Endothelial cell of umbilical vein (primary cell): ENCODE measurements around the gene NXF1. TPM values are rescaled to one million over a fixed set of nuclear protein-coding genes. Genes with fewer than 3 reads are reported as not detected.

Source experiments
- BruUV-seq: library from RNA; stranded (reverse); fragments of 400-500 nt; replicated peaks from 2 replicates; lab custom pipeline; 2021; lab: Mats Ljungman, UMichigan
- CTCF ChIA-PET: fragments of 300-600, 350-600 bp; sonication (Branson Sonifier 250); formaldehyde crosslinking; loops from one replicate; lab custom pipeline; 2021; ENCODE audit warnings: antibody characterized with exemption, inconsistent platforms; lab: Charles Lee
- POLR2A ChIA-PET: fragments of 300-600, 350-600 bp; sonication (Branson Sonifier 250); formaldehyde crosslinking; loops from one replicate; lab custom pipeline; 2021; ENCODE audit warnings: antibody characterized with exemption, inconsistent platforms; lab: Charles Lee
- DNase-seq: peaks from one replicate; pipeline ENCODE4 v3.0.0-alpha.2; 2011; ENCODE audit warnings: low read depth, low spot score
- FAIRE-seq: peaks from 2 replicates; lab custom pipeline; 2011; peaks lifted over from hg19 to GRCh38; lab: Jason Lieb, UNC
- H2AFZ ChIP-seq: 2 replicates; pipeline ENCODE4 v1.6.0; 2012; ENCODE audit warnings: low read depth, low read length, control low read depth, inconsistent platforms
- H3K27ac ChIP-seq: 2 replicates; pipeline ENCODE4 v1.5.1; 2011; ENCODE audit warnings: low read depth, mild to moderate bottlenecking, control low read depth, low read length, moderate library complexity; ENCODE audit not compliant: insufficient read depth
- H3K27me3 ChIP-seq, 2 experiments: 2 replicates each; pipeline versions ENCODE4 v1.6.0 to v1.6.1; 2011; ENCODE audit warnings: low read length in 2 of 2, mixed read lengths in 1 of 2; ENCODE audit not compliant: control insufficient read depth in 2 of 2, insufficient read depth in 2 of 2
- H3K36me3 ChIP-seq, 2 experiments: 2 replicates in 1 of 2; 3 replicates in 1 of 2; pipeline ENCODE4 v1.5.1; 2011; ENCODE audit warnings: low read length in 2 of 2, mild to moderate bottlenecking in 1 of 2, moderate library complexity in 1 of 2; ENCODE audit not compliant: control insufficient read depth in 2 of 2, insufficient read depth in 2 of 2; ENCODE audit errors: extremely low read depth in 1 of 2
- H3K4me1 ChIP-seq: 3 replicates; pipeline ENCODE4 v1.5.1; 2011; ENCODE audit warnings: mild to moderate bottlenecking, low read length; ENCODE audit not compliant: control insufficient read depth, insufficient read depth; ENCODE audit errors: extremely low read depth
- H3K4me2 ChIP-seq: 2 replicates; pipeline ENCODE4 v1.6.1; 2011; ENCODE audit warnings: low read length, control low read depth, mixed read lengths; ENCODE audit not compliant: insufficient read depth
- H3K4me3 ChIP-seq, 3 experiments: fragments of 200-600 bp in 1 of 3; sonication (generic), shearing (Covaris generic) in 1 of 3; replicated peaks in 1 of 3; 2 replicates each; pipeline ENCODE4 v1.5.1; 2011 to 2016; ENCODE audit warnings: control low read depth in 3 of 3, low read length in 3 of 3, mild to moderate bottlenecking in 2 of 3, inconsistent platforms in 1 of 3, low read depth in 1 of 3, moderate library complexity in 1 of 3; ENCODE audit not compliant: insufficient read depth in 1 of 3
- H3K79me2 ChIP-seq: 2 replicates; pipeline ENCODE4 v1.6.0; 2012; ENCODE audit warnings: low read length, inconsistent platforms; ENCODE audit not compliant: control insufficient read depth, insufficient read depth
- H3K9ac ChIP-seq: replicated peaks from 2 replicates; pipeline ENCODE3; 2011; ENCODE audit warnings: low read length, control low read depth; ENCODE audit not compliant: insufficient read depth; ENCODE audit errors: extremely low read depth
- H3K9me1 ChIP-seq: replicated peaks from 3 replicates; pipeline ENCODE4 v1.6.0; 2011; ENCODE audit warnings: mild to moderate bottlenecking, low read length; ENCODE audit not compliant: control insufficient read depth, insufficient read depth; ENCODE audit errors: extremely low read depth
- H3K9me3 ChIP-seq: replicated peaks from 2 replicates; pipeline ENCODE4 v1.5.1; 2012; ENCODE audit warnings: low read length, inconsistent platforms; ENCODE audit not compliant: control insufficient read depth, insufficient read depth
- H4K20me1 ChIP-seq: replicated peaks from 2 replicates; pipeline ENCODE3; 2011; ENCODE audit warnings: mild to moderate bottlenecking, low read length; ENCODE audit not compliant: control insufficient read depth, insufficient read depth; ENCODE audit errors: extremely low read depth
- GATA2 ChIP-seq: IDR thresholded peaks from 2 replicates; pipeline ENCODE4 v1.7.0; 2011; ENCODE audit warnings: low read depth, mild to moderate bottlenecking, moderate library complexity, mixed read lengths, low read length; ENCODE audit not compliant: insufficient read length, insufficient read depth
- POLR2A ChIP-seq: IDR thresholded peaks from 2 replicates; pipeline ENCODE4 v1.6.1; 2012; ENCODE audit warnings: low read depth, mild to moderate bottlenecking, control low read depth, low read length
- POLR2AphosphoS5 ChIP-seq: IDR thresholded peaks from 2 replicates; pipeline ENCODE4 v1.6.1; 2012; ENCODE audit warnings: low read depth, mild to moderate bottlenecking, control low read depth, low read length, moderate library complexity; ENCODE audit not compliant: insufficient read depth
- dilution Hi-C: fragments of 300-500 bp; cut with MboI; formaldehyde crosslinking; loops from one replicate; pipeline ENCODE4 v1.15.0; 2019; ENCODE audit warnings: low sequenced_read_pairs; ENCODE audit not compliant: extremely low pct_ligation_motif_present
- intact Hi-C: fragments of 100-400 bp; cut with micrococcal nuclease; formaldehyde crosslinking; loops from one replicate; pipeline ENCODE4 v1.10.0; 2022
- polyA plus RNA-seq, 4 experiments: library from polyadenylated mRNA; depleted of rRNA in 3 of 4; stranded (reverse) in 3 of 4; unstranded in 1 of 4; fragments of >200 nt; gene quantifications; 2 replicates each; pipeline versions ENCODE4 v1.2.1 to v1.2.3, GENCODE V29; 2011 to 2012; ENCODE audit warnings: missing spikeins in 1 of 4
- total RNA-seq: library from RNA; stranded (reverse); gene quantifications from 2 replicates; pipeline ENCODE4 v1.2.3, GENCODE V29; 2021
- TF ChIP-seq, protein P1 (sequence below): IDR thresholded peaks from 2 replicates; pipeline ENCODE4 v1.6.1; 2011; ENCODE audit not compliant: insufficient read depth, insufficient read length
- TF ChIP-seq, protein P2 (sequence below), 2 donors: IDR thresholded peaks; 1 replicate in 1 of 2; 2 replicates in 1 of 2; pipeline ENCODE4 v1.5.1; 2011; ENCODE audit warnings: low read length in 2 of 2, mild to moderate bottlenecking in 2 of 2, moderate library complexity in 2 of 2, control low read depth in 1 of 2, inconsistent platforms in 1 of 2, low read depth in 1 of 2; ENCODE audit not compliant: insufficient read depth in 1 of 2; ENCODE audit errors: extremely low read depth in 1 of 2

Gene NXF1
- total and polyA plus RNA-seq, 2 donors (not counting 3 experiments of a cell fraction or from before 2014, with no cell fraction given), result 74.4 to 101 TPM

DNA sequence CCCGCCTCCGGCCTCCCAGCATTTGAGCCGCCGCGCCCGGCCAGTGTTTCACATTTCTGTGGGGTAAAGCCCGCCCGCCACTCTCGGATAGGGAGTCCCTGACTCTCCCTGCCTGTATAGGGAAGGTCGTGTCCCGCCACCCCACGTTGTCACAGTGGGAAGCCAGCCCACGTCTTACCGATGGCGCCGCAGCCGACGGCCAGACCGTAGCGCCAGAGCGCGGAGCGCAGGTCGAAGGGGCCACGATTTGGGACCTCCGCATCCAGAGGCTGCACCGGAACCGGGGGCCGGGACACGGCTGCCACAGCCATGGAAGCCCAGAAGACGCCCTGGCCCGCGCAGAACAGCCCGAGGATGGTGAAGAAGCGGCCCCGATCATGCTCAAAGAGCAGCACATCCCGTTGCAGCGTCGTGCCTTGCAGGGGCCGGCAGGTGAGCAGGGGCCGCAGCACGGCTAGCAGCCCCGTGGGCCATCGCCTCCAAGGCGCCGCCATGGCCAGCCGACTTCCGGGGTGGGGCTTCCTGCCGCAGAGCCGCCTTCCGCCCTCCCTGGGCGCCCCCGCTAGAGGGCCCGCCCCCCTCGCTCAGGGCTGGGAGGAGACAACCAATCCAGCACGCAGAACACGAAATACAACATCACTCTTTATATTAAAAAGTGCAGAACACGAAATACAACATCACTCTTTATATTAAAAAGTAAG is 13.6 kb downstream of the NXF1 start, which contains the start of gene TMEM223:
Gene TMEM223, minus strand, starts transcription at position 506 of the 701 bp plus-strand sequence. Its CDS starts 12 bp downstream, at position 494.
- H3K79me2 ChIP-seq, result peaks cover 27% of the 10 kb centered on the region
- peak within 1 kb of the TSS; percentile 5 for H2AFZ ChIP-seq
- no peaks in the 10 kb centered on the region for H3K9me3 ChIP-seq
- H3K9me1 ChIP-seq, result no peaks in the 10 kb centered on the region
- dilution Hi-C loops (no loop called here), intact Hi-C loops (loop anchor here (1.0 to 2.0 kb wide), 3 partner anchors 13 to 65 kb away; partner anchors contain the start of genes HNRNPUL2, STX5 and TEX54)
- no TSS peak for BruUV-seq
- FAIRE-seq, result peak; percentile 95
- ChIA-PET CTCF (no interaction called here), POLR2A (interaction anchor here (1.1 to 1.3 kb wide), 3 partner anchors 20 to 50 kb away, joined by 3 to 6 read pairs (median 4); partner anchors contain the start of gene TAF6L)
- H3K9ac ChIP-seq, result peak within 1 kb of the TSS; percentile 42
- TF ChIP-seq GATA2 (no peak), POLR2AphosphoS5 (peak; percentile 99), POLR2A (peak; percentile 96)
- TF ChIP-seq, protein P1, sequence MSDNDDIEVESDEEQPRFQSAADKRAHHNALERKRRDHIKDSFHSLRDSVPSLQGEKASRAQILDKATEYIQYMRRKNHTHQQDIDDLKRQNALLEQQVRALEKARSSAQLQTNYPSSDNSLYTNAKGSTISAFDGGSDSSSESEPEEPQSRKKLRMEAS, result no peak
- TF ChIP-seq, protein P2, sequence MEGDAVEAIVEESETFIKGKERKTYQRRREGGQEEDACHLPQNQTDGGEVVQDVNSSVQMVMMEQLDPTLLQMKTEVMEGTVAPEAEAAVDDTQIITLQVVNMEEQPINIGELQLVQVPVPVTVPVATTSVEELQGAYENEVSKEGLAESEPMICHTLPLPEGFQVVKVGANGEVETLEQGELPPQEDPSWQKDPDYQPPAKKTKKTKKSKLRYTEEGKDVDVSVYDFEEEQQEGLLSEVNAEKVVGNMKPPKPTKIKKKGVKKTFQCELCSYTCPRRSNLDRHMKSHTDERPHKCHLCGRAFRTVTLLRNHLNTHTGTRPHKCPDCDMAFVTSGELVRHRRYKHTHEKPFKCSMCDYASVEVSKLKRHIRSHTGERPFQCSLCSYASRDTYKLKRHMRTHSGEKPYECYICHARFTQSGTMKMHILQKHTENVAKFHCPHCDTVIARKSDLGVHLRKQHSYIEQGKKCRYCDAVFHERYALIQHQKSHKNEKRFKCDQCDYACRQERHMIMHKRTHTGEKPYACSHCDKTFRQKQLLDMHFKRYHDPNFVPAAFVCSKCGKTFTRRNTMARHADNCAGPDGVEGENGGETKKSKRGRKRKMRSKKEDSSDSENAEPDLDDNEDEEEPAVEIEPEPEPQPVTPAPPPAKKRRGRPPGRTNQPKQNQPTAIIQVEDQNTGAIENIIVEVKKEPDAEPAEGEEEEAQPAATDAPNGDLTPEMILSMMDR (IDR thresholded peaks at IDR 0.05; ENCODE audit: extremely low read depth in 1 of 2, insufficient read depth in 1 of 2, low read depth in 1 of 2, low read length in 2 of 2), result no peak
- peak within 1 kb of the TSS; percentile 17 to 65 (median 36) for H3K4me3 ChIP-seq
- DNase-seq, result peak; percentile 81
- H3K27me3 ChIP-seq, result no peaks in the 10 kb centered on the region
- peak within 1 kb of the TSS; percentile 54 for H3K27ac ChIP-seq
- H3K4me1 ChIP-seq, result peaks cover 11% of the 10 kb centered on the region
- no peaks in the 10 kb centered on the region for H4K20me1 ChIP-seq
- H3K36me3 ChIP-seq, result peaks cover 20 to 42% of the 10 kb centered on the region in 2 experiments
- H3K4me2 ChIP-seq, result peak within 1 kb of the TSS; percentile 43
